ENCODE results near the gene NDUFV3.

DNA sequence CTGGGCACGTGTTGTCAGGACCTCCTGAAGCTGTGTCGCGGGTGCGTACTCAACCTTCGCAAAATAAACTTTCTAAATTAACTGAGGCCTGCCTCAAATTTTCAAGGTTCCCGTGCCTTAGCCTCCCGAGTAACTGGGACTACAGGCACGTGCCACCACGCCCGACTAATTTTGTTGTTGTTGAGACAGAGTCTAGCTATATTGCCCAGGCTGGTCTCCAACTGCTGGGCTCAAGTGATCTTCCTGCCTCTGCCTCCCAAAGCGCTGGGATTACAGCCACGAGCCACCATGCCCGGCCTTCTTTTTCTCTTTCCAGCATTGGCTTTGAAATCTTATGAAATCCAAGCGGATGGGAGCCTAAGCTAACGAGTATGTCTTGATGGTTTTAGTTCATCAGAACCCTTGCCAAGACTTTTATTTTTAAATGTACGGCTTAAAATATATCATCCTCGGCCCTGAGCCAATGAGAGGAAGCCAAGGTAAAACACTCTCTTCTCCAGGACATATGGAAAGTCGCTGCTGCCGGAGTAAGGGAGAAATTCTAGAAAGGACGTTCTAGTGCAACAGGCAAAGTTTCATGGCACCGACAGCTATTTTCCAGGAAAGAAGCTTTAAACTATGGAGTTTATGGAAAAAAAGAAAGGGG is 45.0 kb downstream of the NDUFV3 start:
- TF ChIP-seq, protein P1, sequence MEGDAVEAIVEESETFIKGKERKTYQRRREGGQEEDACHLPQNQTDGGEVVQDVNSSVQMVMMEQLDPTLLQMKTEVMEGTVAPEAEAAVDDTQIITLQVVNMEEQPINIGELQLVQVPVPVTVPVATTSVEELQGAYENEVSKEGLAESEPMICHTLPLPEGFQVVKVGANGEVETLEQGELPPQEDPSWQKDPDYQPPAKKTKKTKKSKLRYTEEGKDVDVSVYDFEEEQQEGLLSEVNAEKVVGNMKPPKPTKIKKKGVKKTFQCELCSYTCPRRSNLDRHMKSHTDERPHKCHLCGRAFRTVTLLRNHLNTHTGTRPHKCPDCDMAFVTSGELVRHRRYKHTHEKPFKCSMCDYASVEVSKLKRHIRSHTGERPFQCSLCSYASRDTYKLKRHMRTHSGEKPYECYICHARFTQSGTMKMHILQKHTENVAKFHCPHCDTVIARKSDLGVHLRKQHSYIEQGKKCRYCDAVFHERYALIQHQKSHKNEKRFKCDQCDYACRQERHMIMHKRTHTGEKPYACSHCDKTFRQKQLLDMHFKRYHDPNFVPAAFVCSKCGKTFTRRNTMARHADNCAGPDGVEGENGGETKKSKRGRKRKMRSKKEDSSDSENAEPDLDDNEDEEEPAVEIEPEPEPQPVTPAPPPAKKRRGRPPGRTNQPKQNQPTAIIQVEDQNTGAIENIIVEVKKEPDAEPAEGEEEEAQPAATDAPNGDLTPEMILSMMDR (IDR thresholded peaks at IDR 0.05 in 4 of 5, conservative IDR thresholded peaks at IDR 0.05 in 1 of 5): no peak
- TF ChIP-seq POLR2A (IDR thresholded peaks at IDR 0.05): no peak
